Motor neuron (in vitro differentiated cells): Measurements from ENCODE around the gene CSRNP3. TPM values are rescaled to one million over a fixed set of nuclear protein-coding genes. Genes with fewer than 3 reads are reported as not detected.
A peak's percentile ranks its signal among the peaks of the same experiment; 100 is the strongest.

ENCODE experiments used
- ATAC-seq, 8 experiments: fragments of 200-7000 bp; cut with Tn5 transposase; replicated peaks in 6 of 8; 2 replicates each; pipeline ENCODE4 v1.8.0; 2021; ENCODE audit warnings: mild to moderate bottlenecking in 8 of 8, moderate library complexity in 8 of 8
- H3K27ac ChIP-seq, 2 donors: fragments of 250-450 bp; sonication (Bioruptor Pico); 2 replicates each; pipeline ENCODE4 v1.9.0; 2021; ENCODE audit warnings: antibody characterized with exemption in 2 of 2, mild to moderate bottlenecking in 2 of 2, moderate library complexity in 1 of 2
- H3K4me1 ChIP-seq, 2 donors: fragments of 250-450 bp; sonication (Bioruptor Pico); replicated peaks in 1 of 2; 2 replicates each; pipeline ENCODE4 v1.6.1; 2021; ENCODE audit warnings: antibody characterized with exemption in 2 of 2, mild to moderate bottlenecking in 2 of 2, moderate library complexity in 1 of 2
- H3K4me3 ChIP-seq, 5 donors: fragments of 250-450 bp; sonication (Bioruptor Pico); 2 replicates each; pipeline ENCODE4 v1.9.0; 2021; ENCODE audit warnings: antibody characterized with exemption in 5 of 5, mild to moderate bottlenecking in 5 of 5, moderate library complexity in 4 of 5
- WGBS, 10 experiments: fragments of 450-650 bp; shearing (Covaris generic); methylation state at CpG; one replicate each; pipeline ENCODE4 v1.0.0; 2022; 5-methylcytosine and 5-hydroxymethylcytosine counted together
- in situ Hi-C, 9 experiments: fragments of 400-800 bp; cut with MboI; loops; one replicate each; pipeline ENCODE4 v1.15.0; 2021; ENCODE audit warnings: low sequenced_read_pairs in 9 of 9, low pct_unique_long_range_greater_than_20kb in 2 of 9; ENCODE audit not compliant: unreplicated experiment in 9 of 9
- total RNA-seq, 8 experiments: library from RNA; unstranded; fragments of 300-600 nt; gene quantifications; 2 replicates each; pipeline versions ENCODE4 v1.2.3 to v1.2.4, GENCODE V29; 2022

Gene CSRNP3
- total RNA-seq, 8 experiments from 2014 or later, result 1.9 to 45.9 (median 32.0) TPM

DNA sequence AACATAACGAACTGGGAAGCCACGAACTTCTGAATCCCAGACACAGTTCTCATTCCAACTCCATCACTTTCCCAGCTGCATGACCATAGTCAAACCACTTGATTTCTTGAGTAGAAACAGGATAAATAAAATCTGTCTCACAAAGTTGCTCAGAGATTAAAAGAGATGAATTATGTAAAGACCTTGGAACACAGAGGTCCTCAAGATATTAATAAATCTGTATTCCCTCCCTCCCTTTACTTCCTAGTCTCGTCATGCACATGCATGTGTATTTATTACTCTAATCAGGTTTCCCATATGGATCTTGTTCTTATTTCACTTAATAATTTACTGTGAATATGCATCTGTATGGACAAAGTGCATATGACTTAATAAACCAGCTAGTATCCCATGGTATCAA lies 21.1 kb upstream of the CSRNP3 start:
- Histone ChIP-seq H3K4me1 (peaks cover 5 to 7% of the 10 kb centered on the region in 2 donors), H3K27ac (no peak overlapping the region), H3K4me3 (no peak overlapping the region)
- in situ Hi-C loops, result no loop called here
- 14 to 100% (median 88%) methylated on average over 1 to 3 of the region's 3 CpGs; no CpG with 5 or more reads in 1 of the 10 experiments for WGBS, 10 experiments
- peak in 1 of 8 experiments; percentile 47 for ATAC-seq

- Histone ChIP-seq H3K4me3 (no peak overlapping the region), H3K27ac (no peak overlapping the region), H3K4me1 (peaks cover 5 to 7% of the 10 kb centered on the region in 2 donors)
- in situ Hi-C loops, result no loop called here
- peak in 4 of 8 experiments; percentile 25 to 57 (median 40) for ATAC-seq
- WGBS, 10 experiments, result 67 to 100% (median 75%) methylated on average over 1 of the region's 1 CpG; no CpG with 5 or more reads in 1 of the 10 experiments
These were observed 19.3 kb upstream of the CSRNP3 start for GRCh38 chr2:165450156-165450555.

- peaks cover 5 to 7% of the 10 kb centered on the region in 2 donors for H3K4me1 ChIP-seq
- in situ Hi-C loops, result no loop called here
- H3K4me3 ChIP-seq, result no peak overlapping the region
- 29 to 100% (median 92%) methylated on average over 2 of the region's 2 CpGs; no CpG with 5 or more reads in 5 of the 10 experiments for WGBS, 10 experiments
- no peak for ATAC-seq
- no peak overlapping the region for H3K27ac ChIP-seq
These were observed 17.2 kb upstream of the CSRNP3 start for GRCh38 chr2:165452327-165452726.

DNA sequence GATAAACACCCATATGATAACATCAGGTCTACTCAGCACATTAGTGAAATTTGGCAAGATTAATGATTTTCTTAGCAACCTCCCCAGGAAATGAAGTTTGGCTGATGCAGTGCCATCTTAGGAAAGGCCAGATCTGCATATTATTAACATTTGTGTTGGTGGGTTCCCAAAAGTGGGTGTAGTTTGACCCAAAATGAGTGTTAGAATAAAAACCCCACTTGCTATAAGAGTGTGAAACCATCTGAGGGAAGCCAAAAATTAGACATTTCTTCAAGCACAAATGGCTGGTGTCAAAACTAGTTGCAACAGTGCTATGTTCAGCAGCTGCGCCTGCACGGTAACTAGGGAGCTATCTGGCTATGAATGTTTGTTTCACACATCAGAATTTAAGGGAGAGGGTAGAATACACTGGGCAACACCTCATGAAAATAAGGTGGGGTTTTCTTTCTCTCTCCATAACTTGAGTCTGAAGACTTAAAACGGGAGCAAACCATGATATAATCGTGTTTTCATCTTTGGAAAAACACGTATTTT lies 15.9 kb upstream of the CSRNP3 start:
- H3K4me3 ChIP-seq, result no peak overlapping the region
- no peak for ATAC-seq
- in situ Hi-C loops, result no loop called here
- H3K27ac ChIP-seq, result no peak overlapping the region
- WGBS, 10 experiments, result 37 to 100% (median 90%) methylated on average over 2 to 5 of the region's 5 CpGs
- H3K4me1 ChIP-seq, result peaks cover 5 to 7% of the 10 kb centered on the region in 2 donors

DNA sequence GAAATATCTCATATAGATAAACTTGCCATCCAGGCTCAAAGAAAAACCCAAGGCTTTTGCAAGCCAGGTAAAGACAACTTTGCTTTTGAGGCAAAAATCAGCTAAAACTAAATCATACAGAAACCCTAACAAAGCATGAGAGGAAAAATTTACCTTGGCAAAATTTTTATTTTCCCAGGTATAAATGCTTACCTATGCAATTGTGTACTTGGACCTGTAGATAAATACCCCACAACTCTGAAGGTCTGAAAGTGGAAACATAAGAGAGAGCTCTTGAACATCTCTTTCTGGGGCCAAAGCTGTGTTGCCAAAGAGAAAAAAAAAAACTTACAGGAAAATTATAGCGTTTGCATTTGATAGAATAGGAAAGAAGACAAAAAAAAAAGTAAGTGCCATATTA lies 14.6 kb upstream of the CSRNP3 start:
- H3K4me3 ChIP-seq, result no peak overlapping the region
- peaks cover 4 to 6% of the 10 kb centered on the region in 2 donors for H3K4me1 ChIP-seq
- 29 to 100% (median 80%) methylated on average over 1 of the region's 1 CpG; no CpG with 5 or more reads in 1 of the 10 experiments for WGBS, 10 experiments
- in situ Hi-C loops, result no loop called here
- no peak for ATAC-seq
- H3K27ac ChIP-seq, result no peak overlapping the region

- ATAC-seq, result no peak
- 0 to 100% (median 94%) methylated on average over 1 of the region's 1 CpG for WGBS, 10 experiments
- Histone ChIP-seq H3K4me3 (no peak overlapping the region), H3K27ac (no peak overlapping the region), H3K4me1 (peaks cover 0 to 2% of the 10 kb centered on the region in 2 donors)
- in situ Hi-C loops, result no loop called here
These were observed 13.5 kb upstream of the CSRNP3 start for GRCh38 chr2:165456027-165456426.

DNA sequence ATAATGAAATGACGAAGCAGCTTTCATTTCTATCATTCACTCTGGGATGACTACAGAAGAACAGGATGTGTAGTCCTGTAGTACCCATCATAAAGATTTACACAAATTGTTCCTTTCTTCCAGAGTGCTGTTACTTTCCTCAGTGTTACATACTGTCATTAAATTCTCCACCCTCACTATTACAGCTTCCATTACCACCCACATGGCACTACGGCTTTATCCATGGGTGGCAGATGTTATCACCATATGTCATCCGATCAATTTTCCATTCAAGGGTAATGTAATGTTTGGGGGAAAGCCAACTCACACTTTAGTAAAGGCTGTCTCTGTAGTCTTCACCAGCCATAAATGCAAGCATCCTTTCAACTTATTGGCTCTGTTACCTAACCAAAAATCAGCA lies 7.1 kb upstream of the CSRNP3 start:
- Histone ChIP-seq H3K27ac (no peak overlapping the region), H3K4me3 (no peak overlapping the region), H3K4me1 (peaks cover 0 to 5% of the 10 kb centered on the region in 2 donors)
- 6 to 96% (median 74%) methylated on average over 1 to 3 of the region's 3 CpGs; no CpG with 5 or more reads in 3 of the 10 experiments for WGBS, 10 experiments
- in situ Hi-C loops, result no loop called here
- ATAC-seq, result peak in 3 of 8 experiments; percentile 26 to 83 (median 52)

GRCh38 chr2:165466386-165466785 lies 3.1 kb upstream of the CSRNP3 start:
- WGBS, 10 experiments, result 56 to 100% (median 83%) methylated on average over 2 of the region's 2 CpGs; no CpG with 5 or more reads in 2 of the 10 experiments
- no peak overlapping the region for H3K27ac ChIP-seq
- in situ Hi-C loops, result no loop called here
- no peak overlapping the region for H3K4me3 ChIP-seq
- H3K4me1 ChIP-seq, result peaks cover 3 to 23% of the 10 kb centered on the region in 2 donors
- no peak for ATAC-seq

- peaks cover 4 to 26% of the 10 kb centered on the region in 2 donors for H3K4me1 ChIP-seq
- WGBS, 10 experiments, result 76 to 100% (median 100%) methylated on average over 1 to 3 of the region's 3 CpGs; no CpG with 5 or more reads in 1 of the 10 experiments
- ATAC-seq, result no peak
- H3K27ac ChIP-seq, result no peak overlapping the region
- in situ Hi-C loops, result no loop called here
- H3K4me3 ChIP-seq, result no peak overlapping the region
These were observed 1.6 kb upstream of the CSRNP3 start for GRCh38 chr2:165467921-165468320.

DNA sequence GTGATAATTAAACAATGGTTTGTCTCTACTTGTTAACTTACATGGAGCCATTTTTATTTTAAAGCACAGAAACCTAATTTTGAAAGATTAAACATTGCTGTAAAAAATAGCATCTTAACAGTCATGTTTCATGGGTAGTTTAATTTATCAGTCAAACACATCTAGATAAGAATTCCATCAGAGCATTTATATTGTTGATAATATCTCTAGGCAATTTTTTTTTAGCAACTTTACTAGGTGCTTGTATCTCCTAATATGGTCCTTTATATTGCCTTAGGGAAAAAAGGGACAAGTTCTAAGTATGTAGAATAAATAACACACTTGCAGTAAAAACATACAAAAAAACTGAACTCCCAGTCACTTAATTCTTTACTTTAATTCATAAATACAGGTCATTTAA lies 863 bp downstream of the CSRNP3 start:
- no peak for ATAC-seq
- peaks cover 17 to 49% of the 10 kb centered on the region in 2 donors for H3K4me1 ChIP-seq
- no peak overlapping the region for H3K27ac ChIP-seq
- in situ Hi-C loops, result no loop called here
- H3K4me3 ChIP-seq, result peak overlapping the region; percentile 39 to 52 (median 45)

GRCh38 chr2:165471349-165471950 lies 2.0 kb downstream of the CSRNP3 start:
- in situ Hi-C loops, result no loop called here
- peaks cover 17 to 59% of the 10 kb centered on the region in 2 donors for H3K4me1 ChIP-seq
- ATAC-seq, result peak in 5 of 8 experiments; percentile 8 to 32 (median 19)
- peak overlapping the region in 1 of 2 donors; percentile 27 for H3K27ac ChIP-seq
- peak overlapping the region; percentile 31 to 52 (median 43) for H3K4me3 ChIP-seq
- WGBS, 10 experiments, result 0 to 29% (median 0%) methylated on average over 1 of the region's 1 CpG; no CpG with 5 or more reads in 2 of the 10 experiments

GRCh38 chr2:165472922-165473321 lies 3.4 kb downstream of the CSRNP3 start:
- WGBS, 10 experiments, result 14 to 76% (median 50%) methylated on average over 1 to 3 of the region's 3 CpGs; no CpG with 5 or more reads in 1 of the 10 experiments

DNA sequence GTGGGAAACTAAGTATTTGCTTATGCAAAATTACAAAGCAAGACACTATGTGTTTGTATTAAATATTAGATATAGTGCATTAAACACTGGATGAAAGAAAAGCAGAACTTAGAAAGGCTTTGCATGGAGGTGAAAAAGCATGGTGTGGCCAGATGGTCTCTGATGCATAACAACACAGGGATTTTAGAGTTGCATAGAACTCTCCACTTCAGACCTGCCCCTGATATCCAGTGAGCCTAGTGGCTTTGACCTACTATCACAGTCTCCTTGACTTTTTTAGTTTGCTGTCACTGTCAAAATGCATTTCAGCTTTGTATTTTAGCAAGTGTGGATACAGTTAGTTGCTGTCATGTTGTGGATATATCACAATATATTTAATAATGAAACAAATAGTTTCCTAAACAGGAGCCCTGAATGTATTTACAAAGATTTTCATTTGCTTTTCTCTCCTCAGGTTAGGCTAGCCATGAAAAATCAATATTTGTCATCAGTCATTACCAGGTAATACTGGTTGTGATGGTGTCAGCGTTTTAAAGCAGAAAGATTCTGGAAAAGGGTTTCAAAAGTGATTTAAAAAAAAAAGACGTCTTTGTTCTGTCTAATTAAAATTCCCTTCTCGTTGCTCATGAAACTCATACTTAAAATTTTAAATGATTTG lies 5.2 kb downstream of the CSRNP3 start:
- 28 to 86% (median 61%) methylated on average over 2 to 3 of the region's 3 CpGs for WGBS, 10 experiments
- Histone ChIP-seq H3K4me1 (peaks cover 14 to 46% of the 10 kb centered on the region in 2 donors), H3K27ac (peak overlapping the region in 1 of 2 donors; percentile 29), H3K4me3 (no peak overlapping the region)
- in situ Hi-C loops, result no loop called here
- ATAC-seq, result peak in 4 of 8 experiments; percentile 26 to 57 (median 52)

More at GRCh38 chr2:165472922-165473321, 3.4 kb downstream of the CSRNP3 start:
- Histone ChIP-seq H3K4me1 (peaks cover 16 to 57% of the 10 kb centered on the region in 2 donors), H3K4me3 (peak overlapping the region; percentile 2 to 52 (median 39)), H3K27ac (no peak overlapping the region)
- ATAC-seq, result no peak
- in situ Hi-C loops, result no loop called here
